ENCODE measurements around the gene NUP98. TPM values are rescaled to one million over a fixed set of nuclear protein-coding genes. Genes with fewer than 3 reads are reported as not detected.

Gene NUP98
- total and polyA plus RNA-seq, 2 donors (not counting 3 experiments of a cell fraction or from before 2014, with no cell fraction given), result 92.7 to 169 TPM

- Histone ChIP-seq H3K9ac (replicated peaks; ENCODE audit: extremely low read depth, insufficient read depth, low read length) (no peak overlapping the region), H3K4me3 (replicated peaks in 1 of 3; ENCODE audit: insufficient read depth in 1 of 3, low read depth in 1 of 3, low read length in 3 of 3) (no peak overlapping the region), H3K4me2 (ENCODE audit: insufficient read depth, low read length) (no peak overlapping the region), H3K36me3 (ENCODE audit: control insufficient read depth in 2 of 2, extremely low read depth in 1 of 2, insufficient read depth in 2 of 2, low read length in 2 of 2) (peaks cover 14 to 31% of the 10 kb centered on the region in 2 experiments), H3K27me3 (ENCODE audit: control insufficient read depth in 2 of 2, insufficient read depth in 2 of 2, low read length in 2 of 2) (no peaks in the 10 kb centered on the region), H3K27ac (ENCODE audit: insufficient read depth, low read depth, low read length) (no peak overlapping the region), H3K4me1 (ENCODE audit: control insufficient read depth, extremely low read depth, insufficient read depth, low read length) (no peaks in the 10 kb centered on the region), H3K9me1 (replicated peaks; ENCODE audit: control insufficient read depth, extremely low read depth, insufficient read depth, low read length) (no peaks in the 10 kb centered on the region), H3K79me2 (ENCODE audit: control insufficient read depth, insufficient read depth, low read length) (peaks cover 7% of the 10 kb centered on the region), H3K9me3 (replicated peaks; ENCODE audit: control insufficient read depth, insufficient read depth, low read length) (no peaks in the 10 kb centered on the region), H2AFZ (ENCODE audit: low read depth, low read length) (no peak overlapping the region), H4K20me1 (replicated peaks; ENCODE audit: control insufficient read depth, extremely low read depth, insufficient read depth, low read length) (no peaks in the 10 kb centered on the region)
- ChIA-PET CTCF (no interaction called here), POLR2A (no interaction called here)
- no peak for DNase-seq (ENCODE audit: low read depth, low spot score)
- BruUV-seq (replicated peaks), result no TSS peak
- TF ChIP-seq CTCF (IDR thresholded peaks at IDR 0.05; ENCODE audit: extremely low read depth in 1 of 2, insufficient read depth in 1 of 2, low read depth in 1 of 2, low read length in 2 of 2), result no peak
- intact Hi-C loops (cut with micrococcal nuclease), result no loop called here
- no peak for FAIRE-seq
- dilution Hi-C loops (cut with MboI; ENCODE audit: extremely low pct_ligation_motif_present, low sequenced_read_pairs), result no loop called here
Observed at GRCh38 chr11:3735827-3736226, 61.5 kb downstream of the NUP98 start.

GRCh38 chr11:3732671-3733436 is 64.5 kb downstream of the NUP98 start:
- Histone ChIP-seq H3K79me2 (ENCODE audit: control insufficient read depth, insufficient read depth, low read length) (peaks cover 2% of the 10 kb centered on the region), H3K4me1 (ENCODE audit: control insufficient read depth, extremely low read depth, insufficient read depth, low read length) (no peaks in the 10 kb centered on the region), H3K27ac (ENCODE audit: insufficient read depth, low read depth, low read length) (no peak overlapping the region), H3K4me3 (replicated peaks in 1 of 3; ENCODE audit: insufficient read depth in 1 of 3, low read depth in 1 of 3, low read length in 3 of 3) (no peak overlapping the region), H3K9ac (replicated peaks; ENCODE audit: extremely low read depth, insufficient read depth, low read length) (no peak overlapping the region), H4K20me1 (replicated peaks; ENCODE audit: control insufficient read depth, extremely low read depth, insufficient read depth, low read length) (no peaks in the 10 kb centered on the region), H3K9me3 (replicated peaks; ENCODE audit: control insufficient read depth, insufficient read depth, low read length) (no peaks in the 10 kb centered on the region), H3K36me3 (ENCODE audit: control insufficient read depth in 2 of 2, extremely low read depth in 1 of 2, insufficient read depth in 2 of 2, low read length in 2 of 2) (peaks cover 12 to 32% of the 10 kb centered on the region in 2 experiments), H2AFZ (ENCODE audit: low read depth, low read length) (no peak overlapping the region), H3K4me2 (ENCODE audit: insufficient read depth, low read length) (no peak overlapping the region), H3K9me1 (replicated peaks; ENCODE audit: control insufficient read depth, extremely low read depth, insufficient read depth, low read length) (no peaks in the 10 kb centered on the region), H3K27me3 (ENCODE audit: control insufficient read depth in 2 of 2, insufficient read depth in 2 of 2, low read length in 2 of 2) (no peaks in the 10 kb centered on the region)
- ChIA-PET CTCF (interaction anchor here (1.2 kb wide), 1 partner anchor 11 kb away, joined by 3 read pairs; no protein-coding TSS in a partner anchor), POLR2A (no interaction called here)
- FAIRE-seq (no peak), DNase-seq (ENCODE audit: low read depth, low spot score) (no peak)
- no TSS peak for BruUV-seq (replicated peaks)
- intact Hi-C loops (cut with micrococcal nuclease), result no loop called here
- TF ChIP-seq MYC (IDR thresholded peaks at IDR 0.05; ENCODE audit: low read depth, low read length), result no peak
- no peak for TF ChIP-seq MAX (IDR thresholded peaks at IDR 0.05; ENCODE audit: insufficient read depth, insufficient read length)
- no peak for TF ChIP-seq POLR2A (IDR thresholded peaks at IDR 0.05; ENCODE audit: low read depth, low read length)
- TF ChIP-seq CTCF (IDR thresholded peaks at IDR 0.05; ENCODE audit: extremely low read depth in 1 of 2, insufficient read depth in 1 of 2, low read depth in 1 of 2, low read length in 2 of 2), result no peak
- TF ChIP-seq FOS (IDR thresholded peaks at IDR 0.05; ENCODE audit: borderline replicate concordance, insufficient read depth, low read length), result no peak
- TF ChIP-seq GATA2 (IDR thresholded peaks at IDR 0.05; ENCODE audit: insufficient read depth, insufficient read length, low read depth, low read length), result no peak
- TF ChIP-seq POLR2AphosphoS5 (IDR thresholded peaks at IDR 0.05; ENCODE audit: insufficient read depth, low read depth, low read length), result no peak
- TF ChIP-seq EZH2 (IDR thresholded peaks at IDR 0.05; ENCODE audit: borderline replicate concordance, low read depth, low read length, severe bottlenecking), result no peak
- TF ChIP-seq JUN (IDR thresholded peaks at IDR 0.05; ENCODE audit: borderline replicate concordance, insufficient read depth, insufficient read length, low read depth), result no peak
- dilution Hi-C loops (cut with MboI; ENCODE audit: extremely low pct_ligation_motif_present, low sequenced_read_pairs), result no loop called here

Measured in endothelial cell of umbilical vein (primary cell).